ENCODE data around the gene SESN1.

DNA sequence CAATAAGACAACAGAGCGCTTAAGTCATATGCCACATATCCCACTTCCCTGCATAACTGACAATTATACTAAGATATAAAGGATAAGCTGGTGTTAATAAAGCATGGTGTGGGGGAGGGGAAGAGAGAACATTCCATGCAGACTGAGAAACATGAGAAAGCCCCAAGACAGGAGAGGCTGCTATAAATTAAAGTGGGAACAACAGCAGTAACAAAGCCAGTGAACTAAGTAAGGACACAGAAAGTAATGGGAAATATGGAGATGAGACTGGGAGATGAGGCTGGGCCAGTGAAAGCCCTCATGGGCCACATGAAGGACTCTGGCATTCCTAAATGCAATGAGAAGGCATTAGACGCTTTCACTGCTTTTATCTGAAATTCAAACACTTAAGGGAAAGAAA is 41.3 kb downstream of the SESN1 start:
- TF ChIP-seq POLR2A (IDR thresholded peaks at IDR 0.05; ENCODE audit: low read depth, low read length) (no peak), TAF1 (IDR thresholded peaks at IDR 0.05; ENCODE audit: low read depth, low read length) (no peak), POLR2AphosphoS5 (IDR thresholded peaks at IDR 0.05; ENCODE audit: low read depth, low read length) (no peak), SPI1 (IDR thresholded peaks at IDR 0.05; ENCODE audit: low read depth, low read length) (no peak)

All from GM12891 (cell line).